IMR-90 (cell line): ENCODE data around the gene PSMA4. TPM values are rescaled to one million over a fixed set of nuclear protein-coding genes. Genes with fewer than 3 reads are reported as not detected.

Source experiments
- ATAC-seq: fragments of 200-7000 bp; cut with Tn5 transposase; 2 replicates; pipeline ENCODE4 v1.9.1; 2020; ENCODE audit warnings: low read depth, mild to moderate bottlenecking, moderate library complexity
- BruUV-seq: library from RNA; stranded (reverse); fragments of 400-500 nt; replicated peaks from 2 replicates; lab custom pipeline; 2021; lab: Mats Ljungman, UMichigan
- CTCF ChIA-PET: fragments of 300-600 bp; formaldehyde crosslinking; extraction: SDS; loops from one replicate; lab custom pipeline; 2021; ENCODE audit warnings: antibody characterized with exemption; lab: Yijun Ruan, JAX
- POLR2A ChIA-PET: fragments of 300-600 bp; sonication (Branson Sonifier 250); formaldehyde crosslinking; loops from one replicate; lab custom pipeline; 2022; ENCODE audit warnings: antibody characterized with exemption; ENCODE audit not compliant: unreplicated experiment; lab: Charles Lee
- DNase-seq: peaks from one replicate; pipeline ENCODE4 v3.0.0; 2013
- H2AFZ ChIP-seq: replicated peaks from 2 replicates; pipeline ENCODE3; 2013; ENCODE audit warnings: low read length, mild to moderate bottlenecking; ENCODE audit not compliant: poor library complexity
- H2AK5ac ChIP-seq: 2 replicates; pipeline ENCODE4 v1.6.1; 2013; ENCODE audit warnings: low read depth, low read length, inconsistent platforms
- H2AK9ac ChIP-seq: replicated peaks from 2 replicates; pipeline ENCODE3; 2013; ENCODE audit warnings: mild to moderate bottlenecking, low read depth, low read length, moderate library complexity; ENCODE audit not compliant: poor library complexity
- H2BK120ac ChIP-seq: 2 replicates; pipeline ENCODE4 v1.6.1; 2013; ENCODE audit warnings: low read depth, low read length, inconsistent platforms
- H2BK15ac ChIP-seq: 3 replicates; pipeline ENCODE4 v1.6.1; 2013; ENCODE audit warnings: low read depth, low read length, inconsistent platforms
- H2BK20ac ChIP-seq: 2 replicates; pipeline ENCODE4 v1.6.1; 2013; ENCODE audit warnings: low read depth, mild to moderate bottlenecking, inconsistent platforms, low read length, moderate library complexity
- H2BK5ac ChIP-seq: 2 replicates; pipeline ENCODE4 v1.6.1; 2013; ENCODE audit warnings: mild to moderate bottlenecking, low read depth, low read length, inconsistent platforms; ENCODE audit not compliant: poor library complexity, severe bottlenecking
- H3K14ac ChIP-seq: replicated peaks from 2 replicates; pipeline ENCODE4 v1.6.1; 2013; ENCODE audit warnings: low read depth, low read length, inconsistent platforms
- H3K18ac ChIP-seq: 2 replicates; pipeline ENCODE4 v1.6.1; 2013; ENCODE audit warnings: low read depth, low read length, control low read depth
- H3K23ac ChIP-seq: 2 replicates; pipeline ENCODE4 v1.6.1; 2013; ENCODE audit warnings: low read depth, low read length, inconsistent platforms
- H3K27ac ChIP-seq: 2 replicates; pipeline ENCODE4 v1.5.1; 2013; ENCODE audit warnings: mild to moderate bottlenecking, control low read depth, low read length; ENCODE audit not compliant: insufficient read depth
- H3K27me3 ChIP-seq: 2 replicates; pipeline ENCODE4 v1.6.1; 2013; ENCODE audit warnings: low read length; ENCODE audit not compliant: control insufficient read depth, insufficient read depth
- H3K36me3 ChIP-seq: 2 replicates; pipeline ENCODE4 v1.6.1; 2013; ENCODE audit warnings: low read length, mixed read lengths; ENCODE audit not compliant: control insufficient read depth, insufficient read depth
- H3K4ac ChIP-seq: 2 replicates; pipeline ENCODE4 v1.6.1; 2013; ENCODE audit warnings: low read depth, low read length, inconsistent platforms
- H3K4me1 ChIP-seq: 2 replicates; pipeline ENCODE4 v1.6.1; 2013; ENCODE audit warnings: low read length, mixed read lengths; ENCODE audit not compliant: control insufficient read depth, insufficient read depth
- H3K4me2 ChIP-seq: 2 replicates; pipeline ENCODE4 v1.6.1; 2013; ENCODE audit warnings: low read depth, mild to moderate bottlenecking, control low read depth, low read length, moderate library complexity
- H3K4me3 ChIP-seq: 2 replicates; pipeline ENCODE4 v1.5.1; 2013; ENCODE audit warnings: low read depth, mild to moderate bottlenecking, control low read depth, low read length, moderate library complexity; ENCODE audit not compliant: insufficient read depth
- H3K56ac ChIP-seq: 2 replicates; pipeline ENCODE4 v1.6.1; 2013; ENCODE audit warnings: low read length, inconsistent platforms; ENCODE audit not compliant: insufficient read depth; ENCODE audit errors: extremely low read depth
- H3K79me1 ChIP-seq, 2 experiments: 2 replicates each; pipeline ENCODE4 v1.6.1; 2013; ENCODE audit warnings: low read length in 2 of 2, inconsistent platforms in 1 of 2, low read depth in 1 of 2
- H3K9ac ChIP-seq: 2 replicates; pipeline ENCODE4 v1.6.1; 2013; ENCODE audit warnings: low read depth, low read length, control low read depth
- H3K9me1 ChIP-seq: 2 replicates; pipeline ENCODE4 v1.6.1; 2013; ENCODE audit warnings: low read length, inconsistent platforms; ENCODE audit not compliant: insufficient read depth
- H3K9me3 ChIP-seq: 2 replicates; pipeline ENCODE4 v1.6.1; 2013; ENCODE audit warnings: low read length; ENCODE audit not compliant: control insufficient read depth, insufficient read depth
- H4K20me1 ChIP-seq: 2 replicates; pipeline ENCODE4 v1.6.1; 2013; ENCODE audit warnings: low read length, inconsistent platforms; ENCODE audit not compliant: insufficient read depth
- H4K5ac ChIP-seq: 2 replicates; pipeline ENCODE4 v1.6.1; 2013; ENCODE audit warnings: mild to moderate bottlenecking, low read depth, low read length, control low read depth
- H4K8ac ChIP-seq, 2 experiments: 2 replicates each; pipeline ENCODE4 v1.6.1; 2013; ENCODE audit warnings: low read depth in 2 of 2, low read length in 2 of 2, control low read depth in 1 of 2, inconsistent platforms in 1 of 2
- H4K91ac ChIP-seq: 2 replicates; pipeline ENCODE4 v1.6.1; 2013; ENCODE audit warnings: low read depth, low read length, inconsistent platforms; ENCODE audit not compliant: insufficient read depth
- BHLHE40 ChIP-seq: fragments of 150-350 bp; IDR thresholded peaks from 2 replicates; pipeline ENCODE4 v1.6.1; 2016; ENCODE audit warnings: mild to moderate bottlenecking, low read depth, low read length
- CEBPB ChIP-seq: IDR thresholded peaks from 2 replicates; pipeline ENCODE4 v1.6.1; 2012; ENCODE audit warnings: low read depth, low read length, improper control_type of control experiment
- FOS ChIP-seq: fragments of 150-350 bp; IDR thresholded peaks from 2 replicates; pipeline ENCODE4 v1.6.1; 2016; ENCODE audit warnings: low read depth, low read length
- MAZ ChIP-seq: IDR thresholded peaks from 2 replicates; pipeline ENCODE4 v1.6.1; 2012; ENCODE audit warnings: low read depth, mild to moderate bottlenecking, low read length, improper control_type of control experiment, moderate library complexity, borderline replicate concordance
- MXI1 ChIP-seq: IDR thresholded peaks from 2 replicates; pipeline ENCODE4 v1.6.1; 2012; ENCODE audit warnings: low read depth, mild to moderate bottlenecking, low read length, moderate library complexity, borderline replicate concordance
- NFE2L2 ChIP-seq: fragments of 150-350 bp; IDR thresholded peaks from 2 replicates; pipeline ENCODE4 v1.6.1; 2016; ENCODE audit warnings: low read depth, mild to moderate bottlenecking, low read length
- RCOR1 ChIP-seq: IDR thresholded peaks from 2 replicates; pipeline ENCODE4 v1.6.1; 2012; ENCODE audit warnings: mild to moderate bottlenecking, low read length, improper control_type of control experiment; ENCODE audit not compliant: insufficient replicate concordance
- SMC3 ChIP-seq: fragments of 150-350 bp; IDR thresholded peaks from 2 replicates; pipeline ENCODE4 v1.6.1; 2016; ENCODE audit warnings: low read depth, mild to moderate bottlenecking, antibody characterized with exemption, low read length, moderate library complexity
- USF2 ChIP-seq: fragments of 150-350 bp; IDR thresholded peaks from 2 replicates; pipeline ENCODE4 v1.6.1; 2017; ENCODE audit warnings: mild to moderate bottlenecking, antibody characterized with exemption, low read length, low read depth
- WGBS, 2 experiments: methylation state at CpG; one replicate each; pipeline versions ENCODE4 v1.1.5 to v1.1.7; 2013; ENCODE audit warnings: missing lambda C conversion rate in 2 of 2; ENCODE audit not compliant: insufficient read length in 1 of 2; ENCODE audit errors: extremely low coverage in 2 of 2; 5-methylcytosine and 5-hydroxymethylcytosine counted together
- dilution Hi-C: fragments of 300-500 bp; cut with HindIII; formaldehyde crosslinking; loops from one replicate; pipeline ENCODE4 v1.14.3; 2018; ENCODE audit warnings: low sequenced_read_pairs; ENCODE audit not compliant: unreplicated experiment
- in situ Hi-C: fragments of 300-500 bp; cut with MboI; formaldehyde crosslinking; loops from 3 replicates; pipeline ENCODE4 v1.14.3; 2019; ENCODE audit warnings: low sequenced_read_pairs, inconsistent platforms, mixed read lengths
- intact Hi-C: fragments of 100-400 bp; cut with micrococcal nuclease; formaldehyde crosslinking; loops from 2 replicates; pipeline ENCODE4 v1.10.0; 2022
- polyA plus RNA-seq, 3 experiments: library from polyadenylated mRNA; depleted of rRNA; stranded (reverse); fragments of >200 nt; gene quantifications; 2 replicates each; pipeline ENCODE4 v1.2.3, GENCODE V29; 2012; ENCODE audit warnings: low replicate concordance in 1 of 3
- total RNA-seq: library from RNA; depleted of rRNA; stranded (reverse); fragments of >200 nt; gene quantifications from 2 replicates; pipeline ENCODE4 v1.2.3, GENCODE V29; 2012

The PSMA4 gene
- total and polyA plus RNA-seq, 2 of the 4 experiments (the other 2 are of a cell fraction), result 208 to 239 TPM

DNA sequence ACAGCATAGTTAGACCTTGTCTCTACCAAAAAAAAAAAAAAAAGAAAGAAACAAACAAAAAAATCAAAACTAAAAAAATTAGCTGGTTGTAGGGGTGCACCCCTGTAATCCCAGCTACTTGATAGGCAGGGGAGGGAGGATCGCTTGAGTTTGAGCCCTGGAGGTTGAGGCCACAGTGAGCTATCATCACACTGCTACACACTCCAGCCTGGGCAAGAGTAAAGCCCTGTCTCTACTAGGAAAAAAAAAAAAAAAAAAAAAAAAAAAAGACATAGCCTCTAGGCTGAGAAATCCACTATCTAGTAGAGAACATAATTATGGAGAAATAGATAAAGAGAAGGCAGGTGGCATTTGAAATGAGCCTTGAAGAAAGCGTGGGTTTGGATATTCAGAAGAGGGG, 22.8 kb downstream of the PSMA4 start:
- dilution Hi-C loops, result no loop called here
- no peaks in the 10 kb centered on the region for H3K36me3 ChIP-seq

More for the DNA sequence above, 22.8 kb downstream of the PSMA4 start:
- no peaks in the 10 kb centered on the region for H3K79me1 ChIP-seq
- no peaks in the 10 kb centered on the region for H3K9me1 ChIP-seq
- intact Hi-C loops (no loop called here), in situ Hi-C loops (no loop called here)
- POLR2A ChIA-PET, result interaction anchor here (0.7 kb wide), 1 partner anchor 388 kb away, joined by 15 read pairs; no protein-coding TSS in a partner anchor
- no peak overlapping the region for H2BK20ac ChIP-seq
- H2BK5ac ChIP-seq, result no peak overlapping the region
- no peak overlapping the region for H3K4me2 ChIP-seq
- DNase-seq (no peak), ATAC-seq (no peak)
- no peaks in the 10 kb centered on the region for H3K9me3 ChIP-seq
- no peak overlapping the region for H2BK15ac ChIP-seq
- H3K4me3 ChIP-seq, result no peak overlapping the region
- no peak overlapping the region for H3K27ac ChIP-seq
- no peak overlapping the region for H2BK120ac ChIP-seq
- H2AK9ac ChIP-seq, result no peak overlapping the region
- peaks cover 19% of the 10 kb centered on the region for H3K27me3 ChIP-seq
- H3K14ac ChIP-seq, result no peak overlapping the region
- H3K4me1 ChIP-seq, result no peaks in the 10 kb centered on the region
- H3K23ac ChIP-seq, result no peak overlapping the region
- H2AK5ac ChIP-seq, result no peak overlapping the region
- no peak overlapping the region for H4K5ac ChIP-seq
- no peaks in the 10 kb centered on the region for H4K20me1 ChIP-seq
- WGBS, 2 experiments, result no CpG with 5 or more reads among the region's 2 CpGs
- H4K8ac ChIP-seq, result no peak overlapping the region
- no peak for TF ChIP-seq NFE2L2
- no peak for TF ChIP-seq FOS
- no peak for TF ChIP-seq SMC3
- no peak for TF ChIP-seq RCOR1
- no peak for TF ChIP-seq USF2
- no peak for TF ChIP-seq MXI1
- no peak for TF ChIP-seq CEBPB
- TF ChIP-seq MAZ, result no peak
- no peak for TF ChIP-seq BHLHE40
- CTCF ChIA-PET, result interaction anchor here (0.7 kb wide), 1 partner anchor 113 kb away, joined by 3 read pairs; no protein-coding TSS in a partner anchor
- no peak overlapping the region for H3K18ac ChIP-seq
- no peak overlapping the region for H2AFZ ChIP-seq
- H3K9ac ChIP-seq, result no peak overlapping the region
- H4K91ac ChIP-seq, result no peak overlapping the region
- no TSS peak for BruUV-seq
- no peak overlapping the region for H3K56ac ChIP-seq
- no peak overlapping the region for H3K4ac ChIP-seq
